ENCODE measurements around the gene PIP5K1C. TPM values are rescaled to one million over a fixed set of nuclear protein-coding genes. Genes with fewer than 3 reads are reported as not detected.

Gene PIP5K1C
- total and polyA plus RNA-seq, 9 of the 15 experiments (the other 6 are each of a cell fraction or from before 2014, with no cell fraction given) = 0.38 to 22.1 (median 4.1) TPM

DNA sequence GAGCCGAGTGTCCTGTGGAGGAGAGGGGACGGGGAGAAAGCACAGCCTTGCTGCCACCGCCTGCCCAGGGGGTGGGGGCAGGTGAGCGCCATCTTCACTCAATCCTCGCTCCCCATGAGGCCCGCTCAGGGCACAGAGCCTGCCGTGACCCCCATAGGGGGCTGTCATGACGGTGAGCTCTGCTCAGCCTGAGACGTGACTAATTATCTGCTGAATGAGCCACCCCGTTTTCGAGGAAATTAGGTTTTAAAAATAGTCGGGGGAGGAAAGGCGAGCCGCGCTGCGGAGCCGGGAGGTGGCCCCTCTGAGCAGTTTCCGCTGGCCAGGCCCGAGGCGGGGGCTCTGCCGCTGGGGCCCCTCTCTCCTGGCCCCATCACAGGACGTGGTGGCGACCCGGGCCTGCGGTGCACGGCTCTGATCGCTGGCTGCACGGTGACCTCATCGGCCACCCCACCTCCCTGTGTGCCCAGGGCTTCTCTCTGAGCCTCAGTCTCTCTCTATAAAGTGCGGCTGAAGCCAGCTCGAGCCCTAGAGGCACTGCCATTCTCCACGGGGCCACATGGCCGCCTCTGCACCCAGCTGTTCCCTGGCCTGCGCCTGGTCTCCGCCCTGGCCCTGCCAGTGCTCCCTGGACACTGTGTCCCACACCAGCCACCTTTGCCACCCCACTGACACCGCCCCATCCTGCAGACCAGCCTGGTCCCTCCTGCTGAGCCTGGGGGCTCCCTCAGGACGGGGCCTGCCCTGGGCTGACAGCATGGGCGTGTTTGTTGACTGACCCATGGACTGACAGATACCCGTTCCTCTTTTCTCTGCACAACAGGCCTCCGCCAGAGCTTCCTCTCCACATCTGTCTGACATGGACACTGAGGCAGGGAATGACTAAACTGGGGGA is 28.3 kb downstream of the PIP5K1C start (continued):
- TF ChIP-seq, protein P1, sequence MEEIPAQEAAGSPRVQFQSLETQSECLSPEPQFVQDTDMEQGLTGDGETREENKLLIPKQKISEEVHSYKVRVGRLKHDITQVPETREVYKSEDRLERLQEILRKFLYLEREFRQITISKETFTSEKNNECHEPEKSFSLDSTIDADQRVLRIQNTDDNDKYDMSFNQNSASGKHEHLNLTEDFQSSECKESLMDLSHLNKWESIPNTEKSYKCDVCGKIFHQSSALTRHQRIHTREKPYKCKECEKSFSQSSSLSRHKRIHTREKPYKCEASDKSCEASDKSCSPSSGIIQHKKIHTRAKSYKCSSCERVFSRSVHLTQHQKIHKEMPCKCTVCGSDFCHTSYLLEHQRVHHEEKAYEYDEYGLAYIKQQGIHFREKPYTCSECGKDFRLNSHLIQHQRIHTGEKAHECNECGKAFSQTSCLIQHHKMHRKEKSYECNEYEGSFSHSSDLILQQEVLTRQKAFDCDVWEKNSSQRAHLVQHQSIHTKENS (CRISPR knock-in tag; IDR thresholded peaks at IDR 0.05) = no peak
- TF ChIP-seq ZNF830 (CRISPR knock-in tag; IDR thresholded peaks at IDR 0.05) (no peak), ZC3H11A (IDR thresholded peaks at IDR 0.05; ENCODE audit: low read depth, low read length) (no peak), SREBF1 (IDR thresholded peaks at IDR 0.05; ENCODE audit: borderline replicate concordance, low read depth, low read length) (no peak), TFAM (CRISPR knock-in tag; conservative IDR thresholded peaks at IDR 0.05) (no peak), ZNF253 (CRISPR knock-in tag; conservative IDR thresholded peaks at IDR 0.05) (no peak), SMARCC2 (IDR thresholded peaks at IDR 0.05; ENCODE audit: low read depth) (no peak), RNF2 (IDR thresholded peaks at IDR 0.05) (no peak), XRCC3 (IDR thresholded peaks at IDR 0.05) (no peak), ZNF785 (CRISPR knock-in tag; IDR thresholded peaks at IDR 0.05) (no peak), JUNB (CRISPR knock-in tag; conservative IDR thresholded peaks at IDR 0.05) (no peak), CAMTA2 (CRISPR knock-in tag; conservative IDR thresholded peaks at IDR 0.05) (no peak)
- TF ChIP-seq, protein P2, sequence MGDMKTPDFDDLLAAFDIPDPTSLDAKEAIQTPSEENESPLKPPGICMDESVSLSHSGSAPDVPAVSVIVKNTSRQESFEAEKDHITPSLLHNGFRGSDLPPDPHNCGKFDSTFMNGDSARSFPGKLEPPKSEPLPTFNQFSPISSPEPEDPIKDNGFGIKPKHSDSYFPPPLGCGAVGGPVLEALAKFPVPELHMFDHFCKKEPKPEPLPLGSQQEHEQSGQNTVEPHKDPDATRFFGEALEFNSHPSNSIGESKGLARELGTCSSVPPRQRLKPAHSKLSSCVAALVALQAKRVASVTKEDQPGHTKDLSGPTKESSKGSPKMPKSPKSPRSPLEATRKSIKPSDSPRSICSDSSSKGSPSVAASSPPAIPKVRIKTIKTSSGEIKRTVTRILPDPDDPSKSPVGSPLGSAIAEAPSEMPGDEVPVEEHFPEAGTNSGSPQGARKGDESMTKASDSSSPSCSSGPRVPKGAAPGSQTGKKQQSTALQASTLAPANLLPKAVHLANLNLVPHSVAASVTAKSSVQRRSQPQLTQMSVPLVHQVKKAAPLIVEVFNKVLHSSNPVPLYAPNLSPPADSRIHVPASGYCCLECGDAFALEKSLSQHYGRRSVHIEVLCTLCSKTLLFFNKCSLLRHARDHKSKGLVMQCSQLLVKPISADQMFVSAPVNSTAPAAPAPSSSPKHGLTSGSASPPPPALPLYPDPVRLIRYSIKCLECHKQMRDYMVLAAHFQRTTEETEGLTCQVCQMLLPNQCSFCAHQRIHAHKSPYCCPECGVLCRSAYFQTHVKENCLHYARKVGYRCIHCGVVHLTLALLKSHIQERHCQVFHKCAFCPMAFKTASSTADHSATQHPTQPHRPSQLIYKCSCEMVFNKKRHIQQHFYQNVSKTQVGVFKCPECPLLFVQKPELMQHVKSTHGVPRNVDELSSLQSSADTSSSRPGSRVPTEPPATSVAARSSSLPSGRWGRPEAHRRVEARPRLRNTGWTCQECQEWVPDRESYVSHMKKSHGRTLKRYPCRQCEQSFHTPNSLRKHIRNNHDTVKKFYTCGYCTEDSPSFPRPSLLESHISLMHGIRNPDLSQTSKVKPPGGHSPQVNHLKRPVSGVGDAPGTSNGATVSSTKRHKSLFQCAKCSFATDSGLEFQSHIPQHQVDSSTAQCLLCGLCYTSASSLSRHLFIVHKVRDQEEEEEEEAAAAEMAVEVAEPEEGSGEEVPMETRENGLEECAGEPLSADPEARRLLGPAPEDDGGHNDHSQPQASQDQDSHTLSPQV (IDR thresholded peaks at IDR 0.05) = no peak
- TF ChIP-seq, protein P3, sequence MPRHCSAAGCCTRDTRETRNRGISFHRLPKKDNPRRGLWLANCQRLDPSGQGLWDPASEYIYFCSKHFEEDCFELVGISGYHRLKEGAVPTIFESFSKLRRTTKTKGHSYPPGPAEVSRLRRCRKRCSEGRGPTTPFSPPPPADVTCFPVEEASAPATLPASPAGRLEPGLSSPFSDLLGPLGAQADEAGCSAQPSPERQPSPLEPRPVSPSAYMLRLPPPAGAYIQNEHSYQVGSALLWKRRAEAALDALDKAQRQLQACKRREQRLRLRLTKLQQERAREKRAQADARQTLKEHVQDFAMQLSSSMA (CRISPR knock-in tag; IDR thresholded peaks at IDR 0.05) = no peak
